ENCODE results near the gene AUTS2. TPM values are rescaled to one million over a fixed set of nuclear protein-coding genes. Genes with fewer than 3 reads are reported as not detected.

AUTS2 gene
- total RNA-seq, 1 experiment from 2014 or later, result 2.3 TPM

GRCh38 chr7:70306173-70306572 is 707.9 kb downstream of the AUTS2 start:
- in situ Hi-C loops (cut with HindIII; ENCODE audit: low pct_unique_long_range_greater_than_20kb, low sequenced_read_pairs), result no loop called here
- no peak for DNase-seq (ENCODE audit: low read depth)

- in situ Hi-C loops (cut with HindIII; ENCODE audit: low pct_unique_long_range_greater_than_20kb, low sequenced_read_pairs), result no loop called here
- DNase-seq (ENCODE audit: low read depth), result no peak
Measured at GRCh38 chr7:70307544-70308106, 709.4 kb downstream of the AUTS2 start.

DNA sequence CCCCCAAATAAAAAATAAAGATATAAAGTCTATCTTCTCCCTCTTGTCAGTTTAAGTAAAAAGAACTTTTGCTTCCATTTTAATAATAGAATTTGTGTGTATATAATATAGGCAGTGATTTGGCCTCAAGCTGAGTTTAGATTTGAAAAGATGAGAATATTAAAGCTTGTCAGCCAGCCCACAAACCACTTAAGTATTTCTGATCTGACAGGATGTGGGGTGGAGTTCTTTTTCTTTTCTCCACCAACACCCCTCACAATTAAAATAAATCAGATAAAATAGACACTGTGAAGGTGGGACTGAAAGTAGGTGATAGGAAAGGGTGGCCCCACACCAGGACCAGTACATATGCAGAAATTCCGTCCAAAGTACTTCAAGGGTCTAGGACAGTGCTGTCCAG is 714.1 kb downstream of the AUTS2 start:
- in situ Hi-C loops (cut with HindIII; ENCODE audit: low pct_unique_long_range_greater_than_20kb, low sequenced_read_pairs), result no loop called here
- DNase-seq (ENCODE audit: low read depth), result no peak

- in situ Hi-C loops (cut with HindIII; ENCODE audit: low pct_unique_long_range_greater_than_20kb, low sequenced_read_pairs), result no loop called here
- peak; percentile 88 for DNase-seq (ENCODE audit: low read depth)
Measured at GRCh38 chr7:70313271-70313670, 715.0 kb downstream of the AUTS2 start.

- in situ Hi-C loops (cut with HindIII; ENCODE audit: low pct_unique_long_range_greater_than_20kb, low sequenced_read_pairs), result no loop called here
Measured at GRCh38 chr7:70313687-70314086, 715.4 kb downstream of the AUTS2 start.

DNA sequence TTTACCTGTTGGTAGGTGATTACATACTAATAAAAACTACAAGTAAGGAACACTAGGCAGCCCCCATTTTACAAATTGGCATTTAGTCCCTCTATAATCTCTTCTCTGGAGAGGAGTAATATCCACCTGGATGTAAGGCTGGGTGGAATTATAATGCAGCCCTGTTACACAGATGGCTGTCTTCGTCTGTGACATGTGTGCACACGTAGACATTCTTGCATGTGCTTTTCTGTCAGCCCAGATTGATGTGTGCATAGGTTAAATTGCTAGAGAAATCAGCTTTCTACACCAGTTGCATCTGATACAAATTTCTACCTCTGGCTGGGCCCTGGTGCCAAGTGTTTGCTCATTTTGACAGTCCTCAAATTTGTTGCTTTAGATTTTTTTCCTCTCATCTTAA is 715.9 kb downstream of the AUTS2 start:
- DNase-seq (ENCODE audit: low read depth), result no peak
- in situ Hi-C loops (cut with HindIII; ENCODE audit: low pct_unique_long_range_greater_than_20kb, low sequenced_read_pairs), result no loop called here

More at GRCh38 chr7:70313687-70314086, 715.4 kb downstream of the AUTS2 start:
- no peak for DNase-seq (ENCODE audit: low read depth)

GRCh38 chr7:70316745-70317144 is 718.5 kb downstream of the AUTS2 start:
- no peak for DNase-seq (ENCODE audit: low read depth)
- in situ Hi-C loops (cut with HindIII; ENCODE audit: low pct_unique_long_range_greater_than_20kb, low sequenced_read_pairs), result no loop called here

- in situ Hi-C loops (cut with HindIII; ENCODE audit: low pct_unique_long_range_greater_than_20kb, low sequenced_read_pairs), result no loop called here
- DNase-seq (ENCODE audit: low read depth), result peak; percentile 87
Measured at GRCh38 chr7:70317356-70317755, 719.1 kb downstream of the AUTS2 start.

DNA sequence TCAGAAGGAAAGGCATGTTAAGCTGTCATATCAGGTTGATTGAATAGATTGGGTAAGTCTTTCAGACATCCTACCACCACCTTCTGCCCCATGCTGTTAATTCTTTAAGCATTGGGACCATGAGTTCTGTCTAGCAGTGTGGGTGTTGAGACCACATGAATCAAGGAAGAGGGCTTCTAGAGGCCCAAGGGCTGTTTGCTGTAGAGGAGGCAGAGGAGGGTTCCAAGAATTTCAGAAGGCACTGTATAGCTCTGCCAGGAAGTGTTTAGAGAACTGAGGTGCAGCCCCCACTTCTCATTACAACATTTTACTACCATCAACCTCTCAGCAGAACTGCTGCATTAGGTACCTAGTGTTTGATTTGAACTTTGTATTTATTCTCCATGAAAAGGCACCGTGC is 720.2 kb downstream of the AUTS2 start:
- DNase-seq (ENCODE audit: low read depth), result no peak
- in situ Hi-C loops (cut with HindIII; ENCODE audit: low pct_unique_long_range_greater_than_20kb, low sequenced_read_pairs), result no loop called here

GRCh38 chr7:70319057-70319456 is 720.8 kb downstream of the AUTS2 start:
- in situ Hi-C loops (cut with HindIII; ENCODE audit: low pct_unique_long_range_greater_than_20kb, low sequenced_read_pairs), result no loop called here
- no peak for DNase-seq (ENCODE audit: low read depth)

GRCh38 chr7:70321016-70321590 is 722.8 kb downstream of the AUTS2 start:
- in situ Hi-C loops (cut with HindIII; ENCODE audit: low pct_unique_long_range_greater_than_20kb, low sequenced_read_pairs), result no loop called here
- DNase-seq (ENCODE audit: low read depth), result no peak

DNA sequence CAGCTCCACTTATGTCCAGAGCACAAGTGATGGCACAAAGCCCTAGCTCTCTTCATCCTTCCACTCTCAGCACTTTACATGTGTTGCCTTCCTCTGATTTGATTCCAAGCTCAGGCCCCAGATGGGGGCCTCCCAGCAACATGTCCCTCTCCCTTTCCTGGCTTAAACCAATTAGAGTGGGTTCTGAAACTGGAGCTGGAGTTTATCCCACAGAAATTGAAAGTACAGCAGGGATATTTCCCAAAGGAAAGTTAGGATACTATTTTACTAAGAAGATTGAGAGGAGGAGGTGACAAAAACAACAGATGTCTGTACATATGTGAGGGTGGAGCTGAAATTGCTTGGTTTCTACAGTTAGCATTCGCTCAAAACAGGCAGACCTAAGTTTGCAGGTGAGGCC is 724.6 kb downstream of the AUTS2 start:
- DNase-seq (ENCODE audit: low read depth), result no peak
- in situ Hi-C loops (cut with HindIII; ENCODE audit: low pct_unique_long_range_greater_than_20kb, low sequenced_read_pairs), result no loop called here

GRCh38 chr7:70325509-70326101 is 727.3 kb downstream of the AUTS2 start:
- DNase-seq (ENCODE audit: low read depth), result peak; percentile 63
- in situ Hi-C loops (cut with HindIII; ENCODE audit: low pct_unique_long_range_greater_than_20kb, low sequenced_read_pairs), result no loop called here

GRCh38 chr7:70334295-70334694 is 736.0 kb downstream of the AUTS2 start:
- in situ Hi-C loops (cut with HindIII; ENCODE audit: low pct_unique_long_range_greater_than_20kb, low sequenced_read_pairs), result no loop called here
- no peak for DNase-seq (ENCODE audit: low read depth)

GRCh38 chr7:70334871-70335270 is 736.6 kb downstream of the AUTS2 start:
- in situ Hi-C loops (cut with HindIII; ENCODE audit: low pct_unique_long_range_greater_than_20kb, low sequenced_read_pairs), result no loop called here
- DNase-seq (ENCODE audit: low read depth), result no peak

- in situ Hi-C loops (cut with HindIII; ENCODE audit: low pct_unique_long_range_greater_than_20kb, low sequenced_read_pairs), result no loop called here
- no peak for DNase-seq (ENCODE audit: low read depth)
Measured at GRCh38 chr7:70336536-70336935, 738.3 kb downstream of the AUTS2 start.

- in situ Hi-C loops (cut with HindIII; ENCODE audit: low pct_unique_long_range_greater_than_20kb, low sequenced_read_pairs), result no loop called here
- no peak for DNase-seq (ENCODE audit: low read depth)
Measured at GRCh38 chr7:70338015-70338414, 739.7 kb downstream of the AUTS2 start.

GRCh38 chr7:70340236-70340635 is 742.0 kb downstream of the AUTS2 start:
- in situ Hi-C loops (cut with HindIII; ENCODE audit: low pct_unique_long_range_greater_than_20kb, low sequenced_read_pairs), result no loop called here
- no peak for DNase-seq (ENCODE audit: low read depth)

DNA sequence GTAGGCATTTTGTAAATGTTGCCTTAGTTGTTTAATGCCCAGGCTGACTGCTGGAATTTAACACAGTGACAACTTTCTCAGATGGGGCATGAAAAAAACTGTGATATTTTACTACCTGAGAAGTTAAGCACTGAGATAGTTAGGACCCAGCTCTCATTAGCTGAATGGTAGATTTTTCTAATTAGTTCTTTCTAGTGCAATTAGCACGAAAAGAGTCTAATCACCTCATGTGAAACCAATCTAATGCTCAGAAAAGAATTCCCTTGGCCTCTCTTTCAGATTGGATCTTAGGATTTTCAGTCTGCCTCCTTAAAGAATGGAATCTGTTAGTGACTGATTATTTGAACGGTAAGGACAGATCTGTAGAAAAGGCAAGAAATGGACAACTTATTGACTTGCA is 743.2 kb downstream of the AUTS2 start:
- in situ Hi-C loops (cut with HindIII; ENCODE audit: low pct_unique_long_range_greater_than_20kb, low sequenced_read_pairs), result no loop called here
- DNase-seq (ENCODE audit: low read depth), result no peak

GRCh38 chr7:70343519-70343918 is 745.2 kb downstream of the AUTS2 start:
- no peak for DNase-seq (ENCODE audit: low read depth)
- in situ Hi-C loops (cut with HindIII; ENCODE audit: low pct_unique_long_range_greater_than_20kb, low sequenced_read_pairs), result no loop called here
